GM12872 (cell line): Measurements from ENCODE around the gene CD44.

ENCODE experiments used
- TF ChIP-seq, protein P1 (sequence below): IDR thresholded peaks from 3 replicates; pipeline ENCODE4 v1.5.1; 2011; ENCODE audit warnings: low read depth, mild to moderate bottlenecking, low read length, moderate library complexity; ENCODE audit not compliant: insufficient read depth

The CD44 gene

DNA sequence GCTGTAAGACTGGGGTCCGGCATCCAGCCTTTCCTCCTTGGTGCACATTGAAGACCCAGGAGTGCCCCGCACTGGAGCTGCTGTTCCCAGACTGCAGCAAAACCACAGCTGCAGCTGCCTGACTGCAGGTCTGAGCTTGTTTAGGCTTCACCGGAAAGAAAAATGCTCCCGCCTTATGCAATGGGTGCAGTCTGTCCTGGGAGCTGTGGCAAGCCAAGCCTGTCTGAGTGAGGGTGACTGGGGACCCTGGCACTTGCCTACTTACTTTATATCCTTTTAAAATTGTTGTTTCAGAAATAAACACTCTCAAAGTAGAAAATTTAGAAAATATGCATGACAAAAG, 23.3 kb upstream of the CD44 start:
- TF ChIP-seq, protein P1, sequence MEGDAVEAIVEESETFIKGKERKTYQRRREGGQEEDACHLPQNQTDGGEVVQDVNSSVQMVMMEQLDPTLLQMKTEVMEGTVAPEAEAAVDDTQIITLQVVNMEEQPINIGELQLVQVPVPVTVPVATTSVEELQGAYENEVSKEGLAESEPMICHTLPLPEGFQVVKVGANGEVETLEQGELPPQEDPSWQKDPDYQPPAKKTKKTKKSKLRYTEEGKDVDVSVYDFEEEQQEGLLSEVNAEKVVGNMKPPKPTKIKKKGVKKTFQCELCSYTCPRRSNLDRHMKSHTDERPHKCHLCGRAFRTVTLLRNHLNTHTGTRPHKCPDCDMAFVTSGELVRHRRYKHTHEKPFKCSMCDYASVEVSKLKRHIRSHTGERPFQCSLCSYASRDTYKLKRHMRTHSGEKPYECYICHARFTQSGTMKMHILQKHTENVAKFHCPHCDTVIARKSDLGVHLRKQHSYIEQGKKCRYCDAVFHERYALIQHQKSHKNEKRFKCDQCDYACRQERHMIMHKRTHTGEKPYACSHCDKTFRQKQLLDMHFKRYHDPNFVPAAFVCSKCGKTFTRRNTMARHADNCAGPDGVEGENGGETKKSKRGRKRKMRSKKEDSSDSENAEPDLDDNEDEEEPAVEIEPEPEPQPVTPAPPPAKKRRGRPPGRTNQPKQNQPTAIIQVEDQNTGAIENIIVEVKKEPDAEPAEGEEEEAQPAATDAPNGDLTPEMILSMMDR: no peak

DNA sequence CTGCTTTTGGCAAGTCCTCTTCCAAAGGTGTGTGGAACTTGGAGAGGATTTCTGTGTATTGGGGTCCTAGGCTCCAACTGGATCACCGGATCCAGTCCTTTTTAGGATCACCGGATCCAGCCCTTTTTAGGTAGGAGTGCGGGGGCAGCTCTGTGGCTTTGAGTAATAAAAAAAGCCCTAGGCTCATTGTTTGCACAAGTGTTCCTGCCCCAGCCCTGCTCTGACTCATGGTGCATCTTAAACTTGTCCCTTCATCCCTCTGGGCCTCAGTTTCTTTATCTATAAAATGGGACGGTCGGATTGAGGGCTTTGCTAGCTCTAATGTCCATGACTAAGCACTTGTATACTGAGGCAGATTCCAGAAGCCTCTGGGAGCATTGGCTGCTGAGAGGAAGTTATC, 22.7 kb upstream of the CD44 start:
- TF ChIP-seq, protein P1: no peak

DNA sequence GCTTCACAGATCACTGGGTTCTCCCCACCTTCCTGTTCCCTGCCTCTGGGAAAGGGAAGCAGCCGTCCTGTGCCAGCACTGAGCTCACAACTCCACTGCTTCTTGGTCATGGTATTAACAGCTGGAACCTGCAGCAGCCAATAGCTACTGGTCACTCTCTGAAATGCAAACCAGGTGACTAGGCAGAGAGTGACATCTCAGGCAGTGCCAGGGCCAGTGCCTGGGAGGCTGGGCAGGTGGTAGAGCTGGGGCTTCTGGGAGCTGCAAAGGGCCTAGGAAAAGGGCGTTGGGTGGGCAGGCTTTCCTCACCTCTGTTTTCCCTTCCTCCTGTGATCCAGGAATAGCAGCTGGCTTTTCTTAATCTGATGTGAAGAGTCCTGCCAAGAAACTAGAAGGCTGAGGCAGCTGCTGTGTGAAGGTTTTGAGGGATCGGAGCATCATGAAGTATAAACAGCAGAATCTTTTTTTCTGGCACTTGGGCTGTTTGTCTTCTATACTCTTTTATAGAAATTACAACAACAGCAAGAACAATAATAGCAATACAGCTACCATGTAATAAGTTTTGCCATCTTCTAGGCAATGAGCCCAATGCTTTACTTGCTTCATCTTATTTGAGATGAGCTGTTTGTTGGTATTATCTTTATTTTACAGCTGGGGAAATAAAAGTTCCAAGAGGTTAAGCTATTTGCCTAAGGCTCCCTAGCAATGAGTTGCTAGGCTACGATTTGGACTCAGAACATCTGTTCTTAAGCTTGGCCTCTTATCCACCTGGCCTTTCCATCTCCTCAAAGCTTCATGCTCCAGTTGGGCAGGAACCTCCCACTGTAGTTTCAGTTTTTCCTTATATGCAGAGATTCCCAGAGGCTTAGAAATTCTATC, 22.0 kb upstream of the CD44 start:
- TF ChIP-seq, protein P1: no peak

DNA sequence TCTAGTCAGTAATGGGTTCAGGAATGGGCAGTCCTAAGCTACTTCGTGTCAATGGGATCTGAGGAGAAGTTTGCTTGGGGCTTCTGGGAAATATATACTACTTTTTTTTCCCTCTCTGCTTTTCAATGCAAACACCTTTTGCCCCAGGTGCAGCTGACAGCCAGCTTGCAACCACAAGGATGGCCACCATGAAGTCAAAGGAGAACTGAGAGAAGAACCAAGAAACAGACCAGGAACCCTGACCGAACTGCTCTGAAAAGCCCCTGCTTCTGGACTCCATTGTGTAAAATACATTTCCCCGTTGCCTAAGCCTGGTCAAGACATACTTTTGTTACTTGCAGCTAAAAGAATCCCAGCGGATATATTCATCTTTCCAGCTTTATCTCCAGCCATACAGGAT, 20.1 kb upstream of the CD44 start:
- TF ChIP-seq, protein P1: no peak

DNA sequence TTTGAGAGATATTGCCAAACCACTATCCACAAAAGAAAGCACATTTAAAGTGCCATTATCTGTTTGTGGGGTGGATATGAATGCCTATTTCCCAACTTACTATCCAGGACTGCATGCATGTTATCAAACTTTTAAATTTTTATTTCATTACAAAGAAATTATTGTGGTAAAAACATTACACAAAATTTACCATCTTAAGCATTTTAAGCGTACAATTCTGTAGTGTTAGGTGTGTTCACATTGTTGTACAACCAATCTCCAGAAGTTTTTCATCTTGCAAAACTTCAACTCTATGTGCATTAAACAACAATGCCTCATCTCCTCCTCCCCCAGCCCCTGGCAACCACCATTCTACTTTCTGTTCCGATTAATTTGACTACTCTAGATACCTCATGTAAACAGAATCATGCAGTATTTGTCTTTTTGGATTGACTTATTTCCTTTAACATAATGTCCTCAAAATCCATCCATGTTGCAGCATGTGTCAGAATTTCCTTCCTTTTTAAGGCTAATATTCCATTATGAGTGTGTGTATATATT, 17.6 kb upstream of the CD44 start:
- TF ChIP-seq, protein P1: no peak

DNA sequence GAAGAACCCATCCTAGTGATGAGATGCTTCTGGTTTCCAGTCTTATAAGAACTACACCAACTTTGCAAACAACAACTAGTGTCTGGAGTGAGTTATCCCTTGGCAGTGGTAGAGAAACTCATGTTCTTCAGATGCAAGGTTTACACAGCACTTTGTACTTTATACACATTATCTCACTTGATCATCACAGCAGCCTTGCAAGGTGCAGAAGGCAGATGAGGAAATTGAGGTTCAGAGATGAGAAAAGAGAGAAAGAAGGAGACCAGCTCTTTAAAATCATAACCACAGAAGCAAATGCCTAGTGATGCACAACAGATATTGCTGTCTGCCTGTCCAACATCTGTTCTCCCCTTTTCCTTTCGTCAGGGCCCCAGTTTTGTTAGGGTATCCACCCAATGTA, 16.7 kb upstream of the CD44 start:
- TF ChIP-seq, protein P1: no peak

DNA sequence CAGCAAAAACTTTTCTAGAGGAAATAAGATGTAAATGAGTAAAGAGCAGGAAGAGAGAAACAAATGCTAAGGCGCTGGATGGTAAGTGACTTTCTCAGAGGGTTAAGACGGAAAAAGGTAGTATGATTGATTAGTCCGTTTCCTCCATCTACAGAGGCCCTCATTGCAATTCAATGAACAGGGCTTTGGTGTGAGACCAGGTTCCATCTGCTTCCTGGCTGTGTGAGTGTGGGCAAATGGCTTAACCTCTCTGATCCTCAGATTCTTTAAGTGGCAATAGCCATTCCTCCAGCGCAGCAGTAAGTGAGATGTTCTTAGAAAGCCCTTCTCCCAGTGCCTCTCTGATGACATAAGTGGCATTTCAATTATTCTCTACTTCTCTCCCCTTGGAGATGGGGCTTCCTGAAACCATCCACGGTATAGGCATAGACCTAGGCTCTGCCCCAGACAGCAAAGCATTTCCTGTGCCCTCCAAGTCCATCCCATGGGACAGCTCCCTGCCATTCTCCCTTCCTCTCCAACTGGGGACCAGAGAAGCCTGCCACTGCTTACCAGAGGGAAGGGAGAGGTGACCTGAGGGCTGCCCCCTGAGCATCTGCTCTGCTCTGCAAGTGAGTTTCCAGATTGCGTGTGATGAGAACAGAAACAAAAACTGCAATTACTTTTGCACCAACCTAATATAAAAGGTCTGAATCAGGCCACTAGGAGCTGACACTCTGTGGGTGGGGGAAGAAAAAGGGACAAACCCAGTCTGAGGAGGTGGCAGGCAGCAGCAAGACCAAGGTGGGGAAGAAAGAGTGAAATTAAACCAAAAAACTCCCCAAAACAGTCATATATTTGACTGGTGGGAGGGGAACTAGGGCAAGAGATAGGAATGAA, 12.7 kb upstream of the CD44 start:
- TF ChIP-seq, protein P1: peak; percentile 36; the same call in 2 of the 3 replicates
